ENCODE data around the gene ETV6. TPM values are rescaled to one million over a fixed set of nuclear protein-coding genes. Genes with fewer than 3 reads are reported as not detected.
A peak's percentile ranks its signal among the peaks of the same experiment; 100 is the strongest.

The ETV6 gene
- polyA plus RNA-seq, 3 donors = 6.8 to 45.1 (median 11.7) TPM

DNA sequence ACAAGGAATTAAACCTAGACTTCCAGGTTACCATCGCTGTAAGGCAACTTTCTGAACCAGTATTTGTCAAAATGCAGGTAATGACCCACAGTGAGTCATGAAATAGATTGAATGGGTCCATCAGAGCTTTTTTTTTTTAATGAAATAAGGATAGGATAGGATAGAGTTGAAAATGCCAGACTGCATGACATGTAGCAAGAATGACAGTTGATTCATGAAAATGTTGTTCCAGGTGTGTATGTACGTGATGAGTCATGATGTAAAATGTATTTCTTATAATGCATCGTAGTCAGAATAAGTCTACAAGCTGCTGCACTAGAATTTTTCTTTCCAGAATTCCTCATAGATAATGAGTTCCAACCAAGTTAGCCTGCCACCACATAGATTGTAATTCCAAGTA lies 236.9 kb downstream of the ETV6 start:
- Histone ChIP-seq H3K4me1 (ENCODE audit: control insufficient read depth in 1 of 2, insufficient read depth in 2 of 2, low read length in 2 of 2) (peaks cover 33 to 35% of the 10 kb centered on the region in 2 donors), H3K9ac (ENCODE audit: insufficient read depth, low read length, poor library complexity, severe bottlenecking) (no peak overlapping the region), H3K9me3 (replicated peaks in 1 of 2; ENCODE audit: control insufficient read depth in 1 of 2, insufficient read depth in 1 of 2, low read length in 2 of 2) (no peaks in the 10 kb centered on the region), H3K4me3 (replicated peaks in 1 of 3; ENCODE audit: low read depth in 2 of 3, low read length in 3 of 3) (no peak overlapping the region), H3K4me2 (replicated peaks; ENCODE audit: extremely low read depth, low read length, poor library complexity, severe bottlenecking) (no peak overlapping the region), H3K36me3 (replicated peaks in 1 of 2; ENCODE audit: control insufficient read depth in 1 of 2, insufficient read depth in 2 of 2, low read length in 2 of 2) (peaks cover 36 to 79% of the 10 kb centered on the region in 2 donors), H3K79me2 (ENCODE audit: insufficient read depth, low read length) (peaks cover 28% of the 10 kb centered on the region), H4K20me1 (ENCODE audit: insufficient read depth, low read length) (peaks cover 25% of the 10 kb centered on the region), H3K27me3 (ENCODE audit: control insufficient read depth in 2 of 2, insufficient read depth in 2 of 2, low read length in 2 of 2) (no peaks in the 10 kb centered on the region), H3K27ac (ENCODE audit: low read depth in 1 of 2, low read length in 2 of 2) (no peak overlapping the region), H2AFZ (ENCODE audit: insufficient read depth, low read depth, low read length, poor library complexity, severe bottlenecking) (no peak overlapping the region)
- DNase-seq = no peak
- H3K4me3 Mint-ChIP-seq = no peak overlapping the region
- H3K36me3 Mint-ChIP-seq = peaks cover 78 to 86% of the 10 kb centered on the region in 2 donors
- no peaks in the 10 kb centered on the region for H3K27me3 Mint-ChIP-seq (ENCODE audit: low read depth in 3 of 3)
- H3K4me1 Mint-ChIP-seq = peaks cover 40% of the 10 kb centered on the region
- peak overlapping the region in 2 of 7 donors; percentile 13 to 15 for H3K27ac Mint-ChIP-seq
- TF ChIP-seq, protein P1, sequence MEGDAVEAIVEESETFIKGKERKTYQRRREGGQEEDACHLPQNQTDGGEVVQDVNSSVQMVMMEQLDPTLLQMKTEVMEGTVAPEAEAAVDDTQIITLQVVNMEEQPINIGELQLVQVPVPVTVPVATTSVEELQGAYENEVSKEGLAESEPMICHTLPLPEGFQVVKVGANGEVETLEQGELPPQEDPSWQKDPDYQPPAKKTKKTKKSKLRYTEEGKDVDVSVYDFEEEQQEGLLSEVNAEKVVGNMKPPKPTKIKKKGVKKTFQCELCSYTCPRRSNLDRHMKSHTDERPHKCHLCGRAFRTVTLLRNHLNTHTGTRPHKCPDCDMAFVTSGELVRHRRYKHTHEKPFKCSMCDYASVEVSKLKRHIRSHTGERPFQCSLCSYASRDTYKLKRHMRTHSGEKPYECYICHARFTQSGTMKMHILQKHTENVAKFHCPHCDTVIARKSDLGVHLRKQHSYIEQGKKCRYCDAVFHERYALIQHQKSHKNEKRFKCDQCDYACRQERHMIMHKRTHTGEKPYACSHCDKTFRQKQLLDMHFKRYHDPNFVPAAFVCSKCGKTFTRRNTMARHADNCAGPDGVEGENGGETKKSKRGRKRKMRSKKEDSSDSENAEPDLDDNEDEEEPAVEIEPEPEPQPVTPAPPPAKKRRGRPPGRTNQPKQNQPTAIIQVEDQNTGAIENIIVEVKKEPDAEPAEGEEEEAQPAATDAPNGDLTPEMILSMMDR (IDR thresholded peaks at IDR 0.05) = no peak
- peaks cover 0 to 3% (median 0%) of the 10 kb centered on the region in 7 donors for H3K9me3 Mint-ChIP-seq
- 100% methylated on average over 1 of the region's 3 CpGs for WGBS (ENCODE audit: insufficient coverage)
- intact Hi-C loops (cut with micrococcal nuclease) = loop anchor here in 1 of 2 donors (10.0 kb wide), 2 partner anchors 128 to 302 kb away; no protein-coding TSS in a partner anchor

DNA sequence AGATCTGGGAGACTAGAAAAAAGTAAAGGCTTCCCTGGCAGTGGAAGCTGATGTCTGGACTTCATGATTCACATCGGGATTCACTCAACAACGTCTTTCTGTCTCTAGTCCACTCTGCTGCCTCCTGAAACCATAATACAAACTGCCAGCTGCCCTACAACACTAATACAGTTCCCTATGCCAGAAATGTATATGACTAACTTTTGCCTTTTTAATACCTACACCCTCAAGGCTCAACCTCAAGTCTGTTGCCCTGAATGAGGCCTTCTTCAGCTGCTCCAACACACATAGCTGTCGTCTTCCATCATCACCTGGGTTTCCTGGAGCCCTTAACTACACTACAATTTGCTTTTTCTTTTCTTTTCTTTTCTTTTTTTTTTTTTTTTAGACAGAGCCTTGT lies 238.6 kb downstream of the ETV6 start:
- Histone ChIP-seq H3K4me2 (replicated peaks; ENCODE audit: extremely low read depth, low read length, poor library complexity, severe bottlenecking) (no peak overlapping the region), H3K9ac (ENCODE audit: insufficient read depth, low read length, poor library complexity, severe bottlenecking) (no peak overlapping the region), H3K27ac (ENCODE audit: low read depth in 1 of 2, low read length in 2 of 2) (peak overlapping the region in 1 of 2 donors; percentile 18), H3K4me1 (ENCODE audit: control insufficient read depth in 1 of 2, insufficient read depth in 2 of 2, low read length in 2 of 2) (peaks cover 38 to 41% of the 10 kb centered on the region in 2 donors), H3K79me2 (ENCODE audit: insufficient read depth, low read length) (peaks cover 13% of the 10 kb centered on the region), H3K27me3 (ENCODE audit: control insufficient read depth in 2 of 2, insufficient read depth in 2 of 2, low read length in 2 of 2) (no peaks in the 10 kb centered on the region), H4K20me1 (ENCODE audit: insufficient read depth, low read length) (peaks cover 12% of the 10 kb centered on the region), H2AFZ (ENCODE audit: insufficient read depth, low read depth, low read length, poor library complexity, severe bottlenecking) (no peak overlapping the region), H3K4me3 (replicated peaks in 1 of 3; ENCODE audit: low read depth in 2 of 3, low read length in 3 of 3) (no peak overlapping the region), H3K36me3 (replicated peaks in 1 of 2; ENCODE audit: control insufficient read depth in 1 of 2, insufficient read depth in 2 of 2, low read length in 2 of 2) (peaks cover 51 to 78% of the 10 kb centered on the region in 2 donors), H3K9me3 (replicated peaks in 1 of 2; ENCODE audit: control insufficient read depth in 1 of 2, insufficient read depth in 1 of 2, low read length in 2 of 2) (no peaks in the 10 kb centered on the region)
- H3K27ac Mint-ChIP-seq = peak overlapping the region in 2 of 7 donors; percentile 51 to 77
- no peak overlapping the region for H3K4me3 Mint-ChIP-seq
- TF ChIP-seq, protein P1 (IDR thresholded peaks at IDR 0.05) = no peak
- intact Hi-C loops (cut with micrococcal nuclease) = loop anchor here in 1 of 2 donors (10.0 kb wide), 2 partner anchors 127 to 303 kb away; no protein-coding TSS in a partner anchor
- DNase-seq = no peak
- 96% methylated on average over 3 of the region's 3 CpGs for WGBS (ENCODE audit: insufficient coverage)
- H3K9me3 Mint-ChIP-seq = peaks cover 0 to 3% (median 0%) of the 10 kb centered on the region in 7 donors
- peaks cover 41% of the 10 kb centered on the region for H3K4me1 Mint-ChIP-seq
- peaks cover 79 to 90% of the 10 kb centered on the region in 2 donors for H3K36me3 Mint-ChIP-seq
- H3K27me3 Mint-ChIP-seq (ENCODE audit: low read depth in 3 of 3) = no peaks in the 10 kb centered on the region

Data from CD14-positive monocyte (primary cell).